HG02973 (cell line): ENCODE results near the gene TMPRSS3.
"Not testable (repeated sequence)": the region's sequence is repeated elsewhere in the genome, so short reads cannot be mapped to it uniquely, and the experiment has no call there.

ENCODE experiments used
- ATAC-seq: cut with Tn5 transposase; IDR thresholded peaks from one replicate; pipeline ENCODE4 v1.9.1; 2021; ENCODE audit warnings: moderate library complexity; ENCODE audit not compliant: unreplicated experiment

TMPRSS3 gene

DNA sequence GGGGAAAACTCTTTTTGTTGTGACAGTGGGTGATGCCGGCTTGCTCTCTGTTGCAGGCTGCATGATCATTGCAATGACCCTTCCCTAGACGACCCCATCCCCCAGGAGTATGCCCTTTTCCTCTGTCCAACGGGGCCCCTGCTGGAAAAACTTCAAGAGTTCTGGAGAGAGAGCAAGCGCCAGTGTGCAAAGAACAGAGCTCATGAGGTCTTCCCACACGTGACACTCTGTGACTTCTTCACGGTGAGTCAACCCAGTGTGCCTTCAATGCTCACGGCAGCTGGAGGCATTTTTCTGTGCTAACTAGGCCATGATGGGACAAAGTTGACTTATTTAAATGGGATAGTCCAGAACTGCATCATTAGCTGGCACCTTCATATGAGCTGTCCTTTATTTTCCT, 13.5 kb upstream of the TMPRSS3 start:
- ATAC-seq = no peak

DNA sequence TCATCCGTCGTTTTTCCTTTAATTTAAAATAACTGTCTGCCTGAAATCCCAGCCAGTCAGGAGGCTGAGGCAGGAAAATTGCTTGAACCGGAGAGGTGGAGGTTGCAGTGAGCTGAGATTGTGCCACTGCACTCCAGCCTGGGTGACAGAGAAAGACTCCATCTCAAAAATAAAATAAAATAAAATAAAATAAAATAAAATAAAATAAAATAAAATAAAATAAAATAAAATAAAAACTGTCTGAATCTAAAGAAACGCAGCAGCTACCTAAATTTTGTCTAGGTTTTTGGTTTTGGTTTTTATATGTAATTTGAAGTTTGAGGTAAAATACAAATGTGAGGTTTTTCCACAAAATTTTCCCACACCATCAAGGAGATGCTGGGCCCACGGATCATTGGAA, 12.9 kb upstream of the TMPRSS3 start:
- not testable (repeated sequence) for ATAC-seq

DNA sequence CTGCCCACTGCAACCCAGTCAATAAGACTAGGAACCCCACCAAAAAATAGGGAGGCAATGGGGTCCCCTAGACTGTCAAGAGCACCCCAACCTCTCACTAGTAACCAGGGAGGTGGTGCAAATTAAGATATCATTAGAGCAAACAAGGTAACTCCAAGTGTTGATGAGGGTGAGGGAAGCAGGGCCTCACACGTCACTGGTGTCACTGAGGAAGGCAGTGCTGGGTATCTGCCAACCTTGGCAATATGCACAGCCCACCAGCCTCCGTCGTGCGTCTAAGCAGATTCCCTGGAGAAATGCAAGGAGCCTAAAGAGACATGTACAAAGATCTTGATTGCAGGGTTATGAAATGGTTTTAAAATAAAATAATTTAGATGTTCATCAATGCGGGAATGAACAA, 11.6 kb upstream of the TMPRSS3 start:
- ATAC-seq = no peak

DNA sequence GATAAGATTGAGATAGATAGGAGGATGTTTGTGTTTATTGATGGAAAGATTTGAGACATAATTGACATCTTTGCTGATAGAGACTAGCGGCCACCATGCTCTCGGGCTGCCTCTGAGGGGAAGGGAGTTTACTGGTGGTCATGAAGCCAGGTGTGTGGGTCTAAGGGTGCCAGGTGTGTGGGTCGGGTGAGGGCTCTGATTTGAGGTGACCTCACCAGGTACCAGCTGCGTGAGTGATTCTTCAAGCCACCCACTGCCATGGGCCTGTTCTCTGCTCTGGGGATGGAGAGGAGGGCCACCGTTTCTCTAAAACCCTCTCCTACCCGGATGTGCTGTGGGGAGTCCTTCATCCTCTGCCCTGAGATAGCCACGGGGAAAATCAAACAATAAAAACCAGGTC, 11.0 kb upstream of the TMPRSS3 start:
- ATAC-seq = no peak

DNA sequence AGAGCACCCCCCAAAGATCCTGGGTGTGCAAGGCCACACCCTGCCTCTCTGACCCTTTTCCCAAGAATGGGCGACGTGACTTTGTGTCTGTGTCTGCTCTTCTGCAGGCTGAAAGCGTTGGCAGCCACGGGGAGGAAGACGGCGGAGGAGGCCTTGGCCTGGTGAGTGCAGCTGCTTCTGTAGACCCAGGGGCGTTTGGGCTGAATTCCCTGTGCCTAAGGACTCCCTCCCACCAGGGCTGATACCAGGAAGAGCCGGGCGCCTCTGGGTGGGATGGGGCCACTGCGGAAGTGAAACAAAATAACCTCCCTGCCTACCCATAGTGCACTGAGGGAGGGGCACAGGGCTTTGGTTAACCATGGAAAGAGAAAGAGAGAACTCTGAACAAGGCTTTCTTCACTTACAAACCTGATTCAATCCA, 10.4 kb upstream of the TMPRSS3 start:
- ATAC-seq = no peak

DNA sequence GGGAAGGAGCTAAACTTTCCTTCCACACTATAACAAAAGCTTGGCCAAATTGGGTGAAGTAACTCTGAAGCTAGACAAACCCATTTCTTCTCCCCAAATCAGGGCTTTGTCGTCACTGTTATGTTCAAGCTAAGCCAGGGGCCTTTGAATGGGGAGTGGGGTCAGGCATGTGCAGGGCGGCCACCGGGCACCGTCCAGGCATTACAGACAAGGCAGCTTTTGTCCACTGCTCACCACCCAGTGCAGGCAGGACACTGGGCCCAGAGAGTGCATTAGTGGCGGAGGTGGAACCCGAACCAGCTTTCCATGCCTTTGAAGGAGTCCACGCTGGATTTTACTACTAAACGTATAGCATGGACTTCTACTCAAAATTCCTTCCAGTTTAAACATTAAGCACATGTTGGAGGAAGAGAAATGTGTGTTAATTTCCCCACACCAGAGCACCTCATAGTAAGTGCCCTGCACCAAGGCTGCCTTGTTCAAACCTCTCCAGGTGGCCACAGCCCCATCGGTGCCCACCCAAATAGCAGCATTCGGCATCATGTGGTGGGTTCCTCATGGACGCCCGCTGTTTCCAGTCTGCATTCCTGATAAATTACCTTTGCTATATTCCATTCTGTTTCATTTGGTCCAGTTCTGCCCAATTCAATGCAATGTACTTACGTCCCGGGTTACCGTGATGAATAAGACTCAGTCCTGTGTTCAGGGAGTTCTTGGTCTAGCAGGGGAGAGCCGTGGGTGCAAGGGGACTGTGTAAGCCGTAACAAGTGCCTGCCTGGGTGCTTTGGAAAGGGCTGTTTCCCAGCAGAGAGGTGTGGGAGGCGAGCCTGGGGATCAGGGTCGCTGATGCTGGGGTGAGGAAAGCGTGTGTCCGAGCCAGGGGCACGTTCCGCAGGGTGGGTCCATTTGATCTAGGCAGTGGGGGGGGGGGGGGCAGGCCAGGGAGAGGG, 9.5 kb upstream of the TMPRSS3 start:
- no peak for ATAC-seq

DNA sequence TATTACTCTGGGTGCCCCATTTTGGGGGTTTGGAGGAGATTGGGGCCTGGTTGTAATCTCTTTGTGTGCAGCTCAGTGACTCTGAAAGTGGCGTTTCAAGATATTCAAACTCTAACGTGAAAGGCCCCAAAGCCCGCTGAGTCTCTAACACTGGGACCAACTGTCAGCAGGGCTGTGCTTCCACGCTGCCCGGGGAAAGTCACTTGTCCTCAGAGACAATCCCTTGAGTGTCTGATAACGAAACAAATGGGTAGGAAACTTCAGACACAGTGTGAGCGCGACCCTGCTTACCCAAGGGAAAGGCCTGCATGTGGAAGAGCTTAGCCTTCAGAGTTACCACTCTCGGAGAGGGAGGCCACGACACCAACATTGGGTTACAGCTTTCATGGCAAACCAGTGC, 8.7 kb upstream of the TMPRSS3 start:
- no peak for ATAC-seq

DNA sequence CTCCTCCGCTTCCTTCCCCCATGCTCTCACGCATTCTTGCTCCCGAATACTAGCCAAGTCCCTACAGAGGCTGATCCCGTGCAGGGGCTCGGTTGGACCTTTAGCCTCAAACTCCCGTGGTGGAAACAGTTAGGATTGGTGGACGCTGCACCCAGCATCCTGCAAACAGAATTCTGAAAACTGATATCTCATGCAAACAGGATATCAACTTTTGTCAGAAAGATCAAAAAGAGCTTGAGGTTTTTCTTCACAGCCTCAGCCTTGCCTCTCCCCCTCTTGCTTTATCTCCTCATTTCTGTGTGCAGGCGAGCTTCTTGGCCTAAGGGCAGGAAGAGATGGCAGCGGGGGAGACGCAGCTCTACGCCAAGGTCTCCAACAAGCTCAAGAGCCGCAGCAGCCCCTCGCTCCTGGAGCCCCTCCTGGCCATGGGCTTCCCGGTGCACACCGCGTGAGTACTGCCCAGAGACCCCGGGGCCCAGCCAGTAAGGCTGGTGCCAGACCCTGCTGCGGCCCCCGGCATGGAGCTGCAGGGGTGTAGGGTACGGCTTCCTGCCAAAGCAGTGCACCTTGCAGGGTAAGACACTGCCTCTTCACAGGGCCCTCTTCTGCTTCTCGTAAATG, 7.9 kb upstream of the TMPRSS3 start, which contains the start of gene UBASH3A:
Gene UBASH3A (plus strand): TSS at position 292 of the 621 bp plus-strand sequence. CDS start 44 bp downstream, at position 336.
- ATAC-seq = no peak

DNA sequence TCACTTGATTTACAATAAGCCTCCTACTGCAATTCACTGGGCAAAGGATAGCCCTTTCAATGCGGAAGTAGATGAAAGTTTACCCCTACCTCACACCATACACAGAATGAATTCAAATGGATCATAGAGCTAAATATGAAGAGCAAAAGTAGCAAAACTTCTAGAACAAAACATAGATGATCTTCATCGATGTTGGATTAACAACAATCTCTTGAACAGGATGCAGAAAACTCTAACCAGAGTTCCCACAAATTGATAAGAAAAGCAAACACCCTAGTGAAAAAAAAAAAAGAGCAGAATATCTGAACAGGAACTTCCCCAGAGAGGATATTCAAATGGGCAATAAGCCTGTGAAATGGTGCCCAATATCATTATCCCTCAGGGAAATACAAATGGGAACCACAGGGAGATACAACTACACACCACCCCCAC, 6.0 kb upstream of the TMPRSS3 start:
- no peak for ATAC-seq

DNA sequence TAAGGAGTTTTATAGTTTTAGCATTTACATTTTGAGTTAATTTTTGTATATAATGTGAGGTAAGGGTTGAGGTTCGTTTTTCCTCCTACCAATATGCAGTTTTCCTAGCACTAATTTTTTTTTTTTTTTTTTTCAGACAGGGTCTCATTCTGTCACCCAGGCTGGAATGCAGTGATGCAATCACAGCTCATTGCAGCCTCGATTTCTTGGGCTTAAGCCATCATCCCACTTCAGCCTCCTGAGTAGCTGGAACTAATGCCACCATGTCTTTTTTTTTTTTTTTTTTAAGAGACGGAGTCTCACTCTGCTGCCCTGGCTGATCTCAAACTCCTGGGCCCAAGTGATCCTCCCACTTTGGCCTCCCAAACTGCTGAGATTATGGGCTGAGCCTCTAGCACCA, 5.3 kb upstream of the TMPRSS3 start:
- ATAC-seq = no peak

DNA sequence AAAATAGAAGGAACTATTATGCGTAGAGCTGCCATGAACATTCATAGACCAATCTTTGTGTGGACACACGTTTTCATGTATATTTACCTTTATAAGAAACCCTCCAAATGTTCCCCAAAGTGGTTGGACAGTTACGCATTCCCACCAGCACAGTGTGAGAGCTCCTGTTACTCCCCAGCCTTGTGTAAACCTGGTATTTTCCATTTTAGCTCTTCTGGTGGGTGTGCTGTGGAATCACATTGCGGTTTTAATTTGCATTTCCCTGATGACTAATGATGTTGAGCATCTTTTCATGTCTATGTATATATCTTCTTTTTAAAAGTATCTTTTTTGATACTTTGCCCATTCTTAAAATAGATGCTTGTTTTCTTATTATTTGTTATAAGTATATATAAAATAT, 4.7 kb upstream of the TMPRSS3 start:
- ATAC-seq = no peak

DNA sequence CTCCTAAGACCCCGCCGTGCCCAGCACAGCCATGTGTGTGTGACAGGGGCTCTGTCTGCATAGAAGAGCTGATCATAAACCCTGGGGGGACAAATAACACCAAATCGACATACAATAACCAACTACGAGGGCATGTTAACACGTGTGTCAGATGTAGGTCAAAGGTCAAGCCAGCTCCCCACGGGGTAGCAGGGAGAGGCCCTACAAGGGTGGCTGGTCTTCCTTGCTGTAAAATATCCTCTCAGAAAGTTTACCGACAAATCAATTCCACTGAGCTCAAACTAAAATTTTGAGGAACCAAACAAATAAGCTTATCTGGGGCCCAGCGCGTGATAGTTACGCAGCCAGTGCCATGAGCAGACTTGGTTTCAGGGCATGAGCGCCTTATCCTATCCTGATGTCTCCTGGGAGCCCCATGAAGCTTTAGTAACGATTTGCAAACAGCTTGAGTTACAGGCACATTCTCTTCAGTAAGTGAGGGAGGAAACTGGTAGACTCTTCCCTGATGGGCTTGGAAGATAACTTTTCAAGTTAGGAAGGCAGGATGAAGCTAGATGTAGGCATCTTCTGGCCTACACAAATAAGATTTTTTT, 2.7 kb upstream of the TMPRSS3 start:
- ATAC-seq = no peak

DNA sequence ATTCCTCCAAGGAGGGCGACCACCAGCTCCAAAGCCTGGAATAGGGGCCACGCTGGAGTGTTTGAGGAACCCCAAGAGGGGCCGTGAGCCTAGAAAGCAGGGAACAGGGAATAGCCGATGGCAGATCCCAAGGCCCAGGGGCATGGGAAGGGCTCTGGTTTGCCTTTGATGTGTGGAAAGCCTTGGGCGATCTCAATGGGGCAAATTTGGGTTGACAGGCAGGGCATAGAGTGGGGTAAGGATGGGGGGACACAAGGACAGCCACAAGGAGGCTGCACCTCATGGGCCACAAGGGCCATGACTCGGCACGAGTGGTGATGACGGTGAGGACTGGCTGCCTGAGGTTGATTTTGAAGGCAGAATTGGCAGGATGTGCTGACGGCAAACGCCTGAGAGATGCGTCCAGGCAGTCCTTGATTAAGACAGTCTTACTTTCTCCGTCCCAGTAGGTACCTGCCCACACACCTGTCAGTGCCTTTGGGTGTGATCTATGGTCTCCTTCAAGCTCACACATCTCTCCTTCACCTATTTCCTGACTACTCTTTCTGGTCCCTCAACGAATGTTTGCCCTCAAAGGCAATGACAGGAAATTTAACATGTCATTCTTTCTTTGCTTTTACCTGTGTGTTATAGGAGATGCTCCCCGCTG, 2.0 kb upstream of the TMPRSS3 start:
- no peak for ATAC-seq

DNA sequence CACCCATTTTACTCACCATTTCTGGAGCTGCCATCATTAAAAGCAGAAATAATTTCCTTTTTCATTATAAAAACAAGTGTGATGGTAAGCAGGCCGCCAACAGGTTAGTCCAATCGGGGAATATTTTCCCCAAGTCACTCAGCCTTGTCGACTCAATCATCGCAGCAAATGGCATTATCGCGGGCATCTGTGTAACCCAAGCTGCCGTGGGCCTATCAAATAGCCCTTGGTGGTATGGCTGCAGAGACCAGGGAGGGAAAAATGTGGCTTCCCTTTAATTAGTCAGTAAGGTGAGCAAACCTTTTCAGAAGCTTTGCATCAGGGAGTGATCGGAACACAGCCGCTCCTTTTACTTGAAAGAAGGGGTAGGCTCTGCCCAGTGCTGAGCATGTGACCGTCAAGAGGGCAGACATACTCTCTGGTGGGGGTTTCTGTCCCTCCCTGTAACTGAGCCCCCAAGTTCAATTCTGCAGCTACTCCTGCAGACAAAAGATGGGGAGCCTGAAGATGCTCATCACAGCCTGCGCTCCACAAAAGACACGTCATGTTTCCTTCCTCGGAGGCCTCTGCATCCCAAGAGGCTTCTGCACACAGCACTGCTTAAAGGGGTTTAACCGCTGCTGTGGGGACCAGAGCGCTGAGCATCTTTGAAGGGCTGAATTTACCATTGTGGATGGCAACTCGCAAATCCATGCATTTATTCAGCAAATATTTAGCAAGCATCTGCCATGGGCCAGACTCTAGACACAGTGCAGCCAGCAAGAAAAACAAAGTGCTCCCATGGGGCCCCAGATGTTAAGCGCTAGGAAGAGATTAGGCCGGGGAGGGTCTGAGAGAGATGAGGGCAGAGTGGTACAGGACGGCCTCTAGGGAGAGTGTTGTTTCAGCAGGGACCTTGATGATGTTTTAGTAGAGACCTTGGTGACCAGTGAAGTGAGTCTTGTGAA, 1.2 kb upstream of the TMPRSS3 start:
- ATAC-seq = no peak

DNA sequence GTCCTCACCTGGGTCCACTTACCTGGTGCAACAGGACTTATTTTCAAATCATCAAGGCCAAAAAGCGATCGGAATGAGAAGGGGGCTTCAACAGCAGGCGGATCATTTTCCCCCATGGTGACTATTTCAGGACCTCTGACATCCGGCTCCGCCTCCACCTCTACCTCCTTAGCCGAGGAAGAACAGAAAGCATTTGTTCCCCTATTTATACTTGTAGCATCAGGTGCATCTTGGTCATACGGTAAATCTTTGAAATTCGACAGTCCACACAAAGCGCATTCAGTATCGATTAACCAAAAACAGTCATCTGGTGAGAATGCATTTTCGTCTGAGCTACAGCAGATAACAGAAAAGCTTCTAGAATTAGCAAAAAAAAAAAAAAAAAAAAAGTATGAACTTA, 550 bp downstream of the TMPRSS3 start:
- no peak for ATAC-seq

DNA sequence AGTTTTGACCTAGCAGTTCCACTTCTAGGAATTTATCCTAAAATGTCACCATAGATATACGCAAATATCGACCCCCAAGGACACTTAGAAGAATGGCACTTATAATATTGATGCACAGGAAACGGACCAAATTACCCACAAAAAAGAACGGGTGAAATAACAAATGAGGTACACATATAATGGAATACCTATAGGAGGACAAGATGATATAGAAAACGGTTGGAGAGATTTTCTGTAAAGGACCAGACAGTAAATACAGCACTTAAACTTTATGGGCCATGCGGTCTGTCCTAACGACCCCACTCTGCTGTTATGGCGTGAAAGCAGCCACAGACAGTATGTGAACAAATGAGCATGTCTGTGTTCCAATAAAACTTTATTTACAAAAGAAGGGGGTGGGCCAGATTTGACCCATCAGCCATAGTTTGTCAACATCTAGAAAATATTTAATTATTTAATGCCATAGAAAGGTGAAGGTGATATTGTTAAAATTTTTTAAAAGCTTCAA, 2.4 kb downstream of the TMPRSS3 start:
- ATAC-seq = no peak

DNA sequence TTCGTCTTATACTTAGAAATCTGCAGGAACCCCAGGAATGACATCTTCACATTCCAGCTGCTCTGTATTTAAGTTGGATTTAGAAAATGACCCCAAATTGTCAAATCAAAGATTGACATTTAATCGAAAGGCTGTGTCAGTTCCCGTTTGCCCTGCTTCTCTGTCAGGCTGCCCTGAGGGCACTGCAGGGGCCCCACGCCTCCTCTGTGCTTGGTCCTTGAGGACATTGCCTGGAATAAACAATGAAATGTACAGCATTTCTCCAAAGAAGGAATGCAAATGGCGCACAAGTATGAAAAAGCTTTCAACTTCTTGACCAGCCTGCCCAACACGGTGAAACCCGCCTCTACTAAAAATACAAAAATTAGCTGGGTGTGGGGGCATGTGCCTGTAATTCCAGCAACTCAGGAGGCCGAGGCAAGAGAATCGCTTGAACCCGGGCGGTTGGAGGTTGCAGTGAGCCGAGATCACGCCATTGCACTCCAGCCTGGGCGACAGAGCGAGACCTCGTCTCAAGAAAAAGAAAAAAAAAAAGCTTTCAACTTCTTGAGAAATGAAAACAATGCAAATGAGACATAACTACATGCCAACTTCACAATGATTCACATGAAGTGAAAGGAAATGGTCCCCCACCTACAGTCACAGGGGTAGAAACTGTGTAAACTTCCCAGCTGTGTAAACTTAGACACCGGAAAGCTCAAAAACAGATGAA, 3.0 kb downstream of the TMPRSS3 start:
- peak; percentile 56 for ATAC-seq

DNA sequence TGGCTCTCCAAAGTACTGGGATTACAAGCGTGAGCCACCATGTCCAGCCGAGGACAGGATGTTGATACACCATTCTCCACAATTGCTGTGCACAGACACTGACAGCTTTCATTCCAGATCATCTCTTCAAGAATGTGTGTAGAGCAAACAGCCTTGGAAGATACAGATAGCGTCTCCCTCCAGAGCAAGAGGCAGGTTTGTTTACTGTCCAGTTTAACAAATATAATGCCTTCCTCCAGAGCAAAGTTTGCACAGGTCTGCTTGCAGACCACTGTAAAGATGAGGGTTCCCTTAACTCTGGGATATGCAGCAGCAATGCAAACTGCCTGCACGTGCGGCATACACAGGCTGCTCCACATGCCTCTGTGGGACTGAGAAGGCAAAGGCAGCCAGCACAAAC, 4.6 kb downstream of the TMPRSS3 start:
- ATAC-seq = no peak

DNA sequence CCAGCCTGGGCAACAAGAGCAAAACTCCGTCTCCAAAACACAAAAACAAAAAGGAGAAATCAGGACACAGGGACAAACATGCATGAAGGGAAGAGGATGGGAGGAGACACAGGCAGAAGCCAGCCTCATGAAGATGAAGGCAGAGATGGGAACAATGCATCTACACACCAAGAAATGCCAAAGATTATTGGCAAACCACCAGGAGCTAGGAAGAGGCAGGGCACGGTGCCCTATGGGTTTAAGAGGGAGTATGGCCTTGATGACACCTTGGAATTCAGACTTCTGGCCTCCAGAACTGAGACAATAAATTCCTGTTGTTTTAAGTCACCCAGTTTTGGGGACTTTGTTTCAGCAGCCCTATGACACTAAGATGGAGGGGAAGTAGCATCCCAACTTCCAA, 5.2 kb downstream of the TMPRSS3 start:
- no peak for ATAC-seq
